Ishikawa (cell line): ENCODE data around the gene AQP2.

Experiments
- CREB1 ChIP-seq: IDR thresholded peaks from 2 replicates; pipeline ENCODE4 v1.6.1; 2012; ENCODE audit warnings: low read depth
- TEAD4 ChIP-seq: IDR thresholded peaks from 2 replicates; pipeline ENCODE4 v1.6.1; 2012
- TF ChIP-seq, protein P1 (sequence below): IDR thresholded peaks from 2 replicates; pipeline ENCODE4 v1.6.1; 2012

DNA sequence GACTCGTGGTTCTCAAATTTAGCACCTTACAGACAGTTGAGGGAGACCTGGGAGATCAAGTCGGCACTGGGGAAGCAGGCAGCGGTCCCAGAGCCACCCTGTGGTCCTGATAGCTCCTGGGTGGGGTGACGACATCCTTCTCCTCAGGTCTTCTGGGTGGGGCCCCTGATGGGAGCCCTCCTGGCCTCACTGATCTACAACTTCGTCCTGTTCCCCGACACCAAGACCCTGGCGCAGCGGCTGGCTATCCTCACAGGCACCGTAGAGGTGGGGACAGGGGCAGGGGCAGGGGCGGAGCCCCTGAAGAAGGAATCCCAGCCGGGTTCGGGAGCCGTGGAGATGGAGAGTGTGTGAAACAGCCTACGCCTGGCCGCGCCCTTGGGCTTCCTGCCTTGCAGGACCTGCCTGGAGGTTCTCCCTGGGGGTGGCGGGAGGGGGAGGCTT, 24.8 kb downstream of the AQP2 start:
- TF ChIP-seq CREB1 (no peak), TEAD4 (no peak)
- TF ChIP-seq, protein P1, sequence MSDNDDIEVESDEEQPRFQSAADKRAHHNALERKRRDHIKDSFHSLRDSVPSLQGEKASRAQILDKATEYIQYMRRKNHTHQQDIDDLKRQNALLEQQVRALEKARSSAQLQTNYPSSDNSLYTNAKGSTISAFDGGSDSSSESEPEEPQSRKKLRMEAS = no peak
